ENCODE results near the gene UBE2I. TPM values are rescaled to one million over a fixed set of nuclear protein-coding genes. Genes with fewer than 3 reads are reported as not detected.

Gene UBE2I
- total and polyA plus RNA-seq, 4 donors = 19.4 to 23.9 (median 22.5) TPM

- no peak for TF ChIP-seq TAF1 (conservative IDR thresholded peaks at IDR 0.05)
- TF ChIP-seq JUND (IDR thresholded peaks at IDR 0.05) = no peak
- no peak for TF ChIP-seq FOXA2 (IDR thresholded peaks at IDR 0.05)
- no peak for TF ChIP-seq NR2F2 (IDR thresholded peaks at IDR 0.05)
- no peak for TF ChIP-seq HNF4A (conservative IDR thresholded peaks at IDR 0.05)
- TF ChIP-seq, protein P1, sequence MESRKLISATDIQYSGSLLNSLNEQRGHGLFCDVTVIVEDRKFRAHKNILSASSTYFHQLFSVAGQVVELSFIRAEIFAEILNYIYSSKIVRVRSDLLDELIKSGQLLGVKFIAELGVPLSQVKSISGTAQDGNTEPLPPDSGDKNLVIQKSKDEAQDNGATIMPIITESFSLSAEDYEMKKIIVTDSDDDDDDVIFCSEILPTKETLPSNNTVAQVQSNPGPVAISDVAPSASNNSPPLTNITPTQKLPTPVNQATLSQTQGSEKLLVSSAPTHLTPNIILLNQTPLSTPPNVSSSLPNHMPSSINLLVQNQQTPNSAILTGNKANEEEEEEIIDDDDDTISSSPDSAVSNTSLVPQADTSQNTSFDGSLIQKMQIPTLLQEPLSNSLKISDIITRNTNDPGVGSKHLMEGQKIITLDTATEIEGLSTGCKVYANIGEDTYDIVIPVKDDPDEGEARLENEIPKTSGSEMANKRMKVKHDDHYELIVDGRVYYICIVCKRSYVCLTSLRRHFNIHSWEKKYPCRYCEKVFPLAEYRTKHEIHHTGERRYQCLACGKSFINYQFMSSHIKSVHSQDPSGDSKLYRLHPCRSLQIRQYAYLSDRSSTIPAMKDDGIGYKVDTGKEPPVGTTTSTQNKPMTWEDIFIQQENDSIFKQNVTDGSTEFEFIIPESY (IDR thresholded peaks at IDR 0.05) = no peak
- TF ChIP-seq SP1 (IDR thresholded peaks at IDR 0.05) = no peak
- DNase-seq (ENCODE audit: low spot score) = no peak
- H3K27me3 ChIP-seq (ENCODE audit: control insufficient read depth in 4 of 4, insufficient read depth in 4 of 4, low read length in 3 of 4) = peaks cover 0 to 3% (median 0%) of the 10 kb centered on the region in 4 donors
These were observed 36.8 kb upstream of the UBE2I start for GRCh38 chr16:1272453-1273198.

GRCh38 chr16:1273816-1274215 is 35.6 kb upstream of the UBE2I start:
- DNase-seq (ENCODE audit: low spot score) = no peak
- no peak overlapping the region for H3K9ac ChIP-seq (ENCODE audit: low read depth in 1 of 2, low read length in 2 of 2)
- 92% methylated on average over 15 of the region's 15 CpGs for WGBS
- TF ChIP-seq EGR1 (IDR thresholded peaks at IDR 0.05; ENCODE audit: low read depth in 2 of 2) (no peak), JUND (IDR thresholded peaks at IDR 0.05) (no peak), RAD21 (IDR thresholded peaks at IDR 0.05) (no peak), RXRA (IDR thresholded peaks at IDR 0.05) (no peak), HNF4A (conservative IDR thresholded peaks at IDR 0.05) (no peak), CTCF (IDR thresholded peaks at IDR 0.05; ENCODE audit: low read depth, low read length, missing input control) (no peak)
- TF ChIP-seq, protein P2, sequence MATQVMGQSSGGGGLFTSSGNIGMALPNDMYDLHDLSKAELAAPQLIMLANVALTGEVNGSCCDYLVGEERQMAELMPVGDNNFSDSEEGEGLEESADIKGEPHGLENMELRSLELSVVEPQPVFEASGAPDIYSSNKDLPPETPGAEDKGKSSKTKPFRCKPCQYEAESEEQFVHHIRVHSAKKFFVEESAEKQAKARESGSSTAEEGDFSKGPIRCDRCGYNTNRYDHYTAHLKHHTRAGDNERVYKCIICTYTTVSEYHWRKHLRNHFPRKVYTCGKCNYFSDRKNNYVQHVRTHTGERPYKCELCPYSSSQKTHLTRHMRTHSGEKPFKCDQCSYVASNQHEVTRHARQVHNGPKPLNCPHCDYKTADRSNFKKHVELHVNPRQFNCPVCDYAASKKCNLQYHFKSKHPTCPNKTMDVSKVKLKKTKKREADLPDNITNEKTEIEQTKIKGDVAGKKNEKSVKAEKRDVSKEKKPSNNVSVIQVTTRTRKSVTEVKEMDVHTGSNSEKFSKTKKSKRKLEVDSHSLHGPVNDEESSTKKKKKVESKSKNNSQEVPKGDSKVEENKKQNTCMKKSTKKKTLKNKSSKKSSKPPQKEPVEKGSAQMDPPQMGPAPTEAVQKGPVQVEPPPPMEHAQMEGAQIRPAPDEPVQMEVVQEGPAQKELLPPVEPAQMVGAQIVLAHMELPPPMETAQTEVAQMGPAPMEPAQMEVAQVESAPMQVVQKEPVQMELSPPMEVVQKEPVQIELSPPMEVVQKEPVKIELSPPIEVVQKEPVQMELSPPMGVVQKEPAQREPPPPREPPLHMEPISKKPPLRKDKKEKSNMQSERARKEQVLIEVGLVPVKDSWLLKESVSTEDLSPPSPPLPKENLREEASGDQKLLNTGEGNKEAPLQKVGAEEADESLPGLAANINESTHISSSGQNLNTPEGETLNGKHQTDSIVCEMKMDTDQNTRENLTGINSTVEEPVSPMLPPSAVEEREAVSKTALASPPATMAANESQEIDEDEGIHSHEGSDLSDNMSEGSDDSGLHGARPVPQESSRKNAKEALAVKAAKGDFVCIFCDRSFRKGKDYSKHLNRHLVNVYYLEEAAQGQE (IDR thresholded peaks at IDR 0.05) = no peak
- H3K27me3 ChIP-seq (ENCODE audit: control insufficient read depth in 4 of 4, insufficient read depth in 4 of 4, low read length in 3 of 4) = peaks cover 0 to 3% (median 0%) of the 10 kb centered on the region in 4 donors
- no peak overlapping the region for H3K27ac ChIP-seq (ENCODE audit: low read depth in 1 of 2, low read length in 2 of 2)
- no peaks in the 10 kb centered on the region for H3K36me3 ChIP-seq (ENCODE audit: control insufficient read depth in 4 of 4, insufficient read depth in 3 of 4, low read depth in 1 of 4, low read length in 3 of 4)
- H3K9me3 ChIP-seq (ENCODE audit: control insufficient read depth in 4 of 4, low read length in 3 of 4) = no peaks in the 10 kb centered on the region
- H3K4me3 ChIP-seq (ENCODE audit: low read depth in 1 of 3, low read length in 3 of 3) = no peak overlapping the region
- H3K4me1 ChIP-seq (ENCODE audit: control insufficient read depth in 4 of 4, insufficient read depth in 4 of 4, low read length in 3 of 4) = no peaks in the 10 kb centered on the region

More at GRCh38 chr16:1272453-1273198, 36.8 kb upstream of the UBE2I start:
- no peaks in the 10 kb centered on the region for H3K36me3 ChIP-seq (ENCODE audit: control insufficient read depth in 4 of 4, insufficient read depth in 3 of 4, low read depth in 1 of 4, low read length in 3 of 4)
- H3K9me3 ChIP-seq (ENCODE audit: control insufficient read depth in 4 of 4, low read length in 3 of 4) = no peaks in the 10 kb centered on the region
- H3K4me3 ChIP-seq (ENCODE audit: low read depth in 1 of 3, low read length in 3 of 3) = no peak overlapping the region
- H3K27ac ChIP-seq (ENCODE audit: low read depth in 1 of 2, low read length in 2 of 2) = no peak overlapping the region
- H3K9ac ChIP-seq (ENCODE audit: low read depth in 1 of 2, low read length in 2 of 2) = no peak overlapping the region
- no peaks in the 10 kb centered on the region for H3K4me1 ChIP-seq (ENCODE audit: control insufficient read depth in 4 of 4, insufficient read depth in 4 of 4, low read length in 3 of 4)
- WGBS = 73% methylated on average over 9 of the region's 9 CpGs
